HG03565 (cell line): ENCODE results near the gene PTPRG.
A peak's percentile ranks its signal among the peaks of the same experiment; 100 is the strongest.

Experiments
- ATAC-seq: cut with Tn5 transposase; IDR thresholded peaks from one replicate; pipeline ENCODE4 v1.9.1; 2021; ENCODE audit warnings: mild to moderate bottlenecking, moderate library complexity; ENCODE audit not compliant: unreplicated experiment

Gene PTPRG

GRCh38 chr3:61910732-61911131 is 349.4 kb downstream of the PTPRG start:
- ATAC-seq = no peak

- peak; percentile 91 for ATAC-seq
Measured at GRCh38 chr3:61912158-61912557, 350.8 kb downstream of the PTPRG start.

GRCh38 chr3:61913701-61914100 is 352.3 kb downstream of the PTPRG start:
- no peak for ATAC-seq

GRCh38 chr3:61914276-61914675 is 352.9 kb downstream of the PTPRG start:
- no peak for ATAC-seq

- ATAC-seq = no peak
Measured at GRCh38 chr3:61915296-61915695, 353.9 kb downstream of the PTPRG start.

- no peak for ATAC-seq
Measured at GRCh38 chr3:61919371-61919770, 358.0 kb downstream of the PTPRG start.

- ATAC-seq = no peak
Measured at GRCh38 chr3:61922118-61922517, 360.7 kb downstream of the PTPRG start.

- ATAC-seq = no peak
Measured at GRCh38 chr3:61924090-61924735, 362.8 kb downstream of the PTPRG start.

GRCh38 chr3:61924991-61925390 is 363.6 kb downstream of the PTPRG start:
- no peak for ATAC-seq

- ATAC-seq = no peak
Measured at GRCh38 chr3:61925721-61926120, 364.4 kb downstream of the PTPRG start.

GRCh38 chr3:61926923-61927322 is 365.6 kb downstream of the PTPRG start:
- no peak for ATAC-seq

GRCh38 chr3:61927332-61927731 is 366.0 kb downstream of the PTPRG start:
- no peak for ATAC-seq

GRCh38 chr3:61928039-61928438 is 366.7 kb downstream of the PTPRG start:
- ATAC-seq = no peak

- ATAC-seq = no peak
Measured at GRCh38 chr3:61928776-61929314, 367.5 kb downstream of the PTPRG start.

- ATAC-seq = no peak
Measured at GRCh38 chr3:61929617-61930016, 368.2 kb downstream of the PTPRG start.

- no peak for ATAC-seq
Measured at GRCh38 chr3:61932499-61932898, 371.1 kb downstream of the PTPRG start.

GRCh38 chr3:61933798-61934504 is 372.6 kb downstream of the PTPRG start:
- ATAC-seq = no peak

- ATAC-seq = no peak
Measured at GRCh38 chr3:61934505-61934871, 373.1 kb downstream of the PTPRG start.

GRCh38 chr3:61935814-61936213 is 374.4 kb downstream of the PTPRG start:
- no peak for ATAC-seq

GRCh38 chr3:61936344-61936937 is 375.1 kb downstream of the PTPRG start:
- no peak for ATAC-seq

- ATAC-seq = no peak
Measured at GRCh38 chr3:61937477-61937876, 376.1 kb downstream of the PTPRG start.
